Tibial artery (tissue), 4 donors: ENCODE measurements around the gene MAEA.

Source experiments
- DNase-seq, 2 donors: peaks; one replicate each; pipeline ENCODE4 v3.0.0-alpha.2; 2019
- H3K27ac ChIP-seq, 2 donors: fragments of 200-600 bp; sonication (generic) in 1 of 2; 1 replicate in 1 of 2; 2 replicates in 1 of 2; pipeline ENCODE4 v1.5.1; 2018 to 2019; ENCODE audit warnings: mild to moderate bottlenecking in 1 of 2
- H3K27me3 ChIP-seq, 2 donors: fragments of 200-600 bp; sonication (generic) in 1 of 2; one replicate each; pipeline versions ENCODE4 v1.5.1 to v1.6.0; 2016 to 2019
- H3K36me3 ChIP-seq, 3 donors: fragments of 200-600 bp; sonication (generic) in 2 of 3; one replicate each; pipeline ENCODE4 v1.5.1; 2016 to 2019; ENCODE audit warnings: mild to moderate bottlenecking in 2 of 3
- H3K4me1 ChIP-seq, 4 donors: fragments of 200-600 bp; sonication (generic) in 2 of 4; 1 replicate in 3 of 4; 2 replicates in 1 of 4; pipeline ENCODE4 v1.5.1; 2016 to 2019
- H3K4me3 ChIP-seq, 2 donors: fragments of 200-600 bp; sonication (generic) in 1 of 2; 1 replicate in 1 of 2; 2 replicates in 1 of 2; pipeline ENCODE4 v1.5.1; 2018 to 2019; ENCODE audit warnings: mild to moderate bottlenecking in 2 of 2
- H3K9me3 ChIP-seq, 3 donors: fragments of 200-600 bp; sonication (generic) in 1 of 3; one replicate each; pipeline ENCODE4 v1.5.1; 2016 to 2019
- intact Hi-C: fragments of 100-400 bp; cut with DNase I; formaldehyde crosslinking; loops from one replicate; pipeline ENCODE4 v1.15.0; 2023; ENCODE audit warnings: low total_unique reads
- TF ChIP-seq, protein P1 (sequence below), 2 experiments: fragments of 200-600 bp in 1 of 2; fragments of 450-650 bp in 1 of 2; IDR thresholded peaks; one replicate each; pipeline ENCODE4 v1.5.1; 2017 to 2019; ENCODE audit warnings: antibody characterized with exemption in 2 of 2, mild to moderate bottlenecking in 1 of 2, moderate library complexity in 1 of 2

MAEA gene

DNA sequence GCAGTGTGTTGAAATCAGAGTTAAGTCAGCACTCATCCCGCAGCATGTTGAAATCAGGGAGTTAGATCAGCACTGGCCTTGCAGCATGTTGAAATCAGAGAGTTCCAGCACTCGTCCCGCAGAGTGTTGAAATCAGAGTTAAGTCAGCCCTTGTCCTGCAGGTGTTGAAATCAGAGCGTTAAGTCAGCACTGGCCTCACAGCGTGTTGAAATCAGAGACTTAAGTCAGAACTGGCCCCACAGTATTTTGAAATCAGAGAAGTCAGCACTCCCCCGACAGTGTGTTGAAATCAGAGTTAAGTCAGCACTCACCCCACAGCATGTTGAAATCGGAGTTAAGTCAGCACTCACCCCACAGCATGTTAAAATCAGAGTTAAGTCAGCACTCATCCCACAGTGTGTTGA, 46.4 kb downstream of the MAEA start:
- Histone ChIP-seq H3K9me3 (no peaks in the 10 kb centered on the region), H3K27ac (no peak overlapping the region), H3K4me3 (no peak overlapping the region), H3K4me1 (peaks cover 0 to under 1% (median 0%) of the 10 kb centered on the region in 4 donors), H3K36me3 (peaks cover 61 to 91% (median 83%) of the 10 kb centered on the region in 3 donors), H3K27me3 (no peaks in the 10 kb centered on the region)
- TF ChIP-seq, protein P1, sequence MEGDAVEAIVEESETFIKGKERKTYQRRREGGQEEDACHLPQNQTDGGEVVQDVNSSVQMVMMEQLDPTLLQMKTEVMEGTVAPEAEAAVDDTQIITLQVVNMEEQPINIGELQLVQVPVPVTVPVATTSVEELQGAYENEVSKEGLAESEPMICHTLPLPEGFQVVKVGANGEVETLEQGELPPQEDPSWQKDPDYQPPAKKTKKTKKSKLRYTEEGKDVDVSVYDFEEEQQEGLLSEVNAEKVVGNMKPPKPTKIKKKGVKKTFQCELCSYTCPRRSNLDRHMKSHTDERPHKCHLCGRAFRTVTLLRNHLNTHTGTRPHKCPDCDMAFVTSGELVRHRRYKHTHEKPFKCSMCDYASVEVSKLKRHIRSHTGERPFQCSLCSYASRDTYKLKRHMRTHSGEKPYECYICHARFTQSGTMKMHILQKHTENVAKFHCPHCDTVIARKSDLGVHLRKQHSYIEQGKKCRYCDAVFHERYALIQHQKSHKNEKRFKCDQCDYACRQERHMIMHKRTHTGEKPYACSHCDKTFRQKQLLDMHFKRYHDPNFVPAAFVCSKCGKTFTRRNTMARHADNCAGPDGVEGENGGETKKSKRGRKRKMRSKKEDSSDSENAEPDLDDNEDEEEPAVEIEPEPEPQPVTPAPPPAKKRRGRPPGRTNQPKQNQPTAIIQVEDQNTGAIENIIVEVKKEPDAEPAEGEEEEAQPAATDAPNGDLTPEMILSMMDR (IDR thresholded peaks at IDR 0.05), result no peak
- DNase-seq, result no peak
- intact Hi-C loops, result no loop called here

DNA sequence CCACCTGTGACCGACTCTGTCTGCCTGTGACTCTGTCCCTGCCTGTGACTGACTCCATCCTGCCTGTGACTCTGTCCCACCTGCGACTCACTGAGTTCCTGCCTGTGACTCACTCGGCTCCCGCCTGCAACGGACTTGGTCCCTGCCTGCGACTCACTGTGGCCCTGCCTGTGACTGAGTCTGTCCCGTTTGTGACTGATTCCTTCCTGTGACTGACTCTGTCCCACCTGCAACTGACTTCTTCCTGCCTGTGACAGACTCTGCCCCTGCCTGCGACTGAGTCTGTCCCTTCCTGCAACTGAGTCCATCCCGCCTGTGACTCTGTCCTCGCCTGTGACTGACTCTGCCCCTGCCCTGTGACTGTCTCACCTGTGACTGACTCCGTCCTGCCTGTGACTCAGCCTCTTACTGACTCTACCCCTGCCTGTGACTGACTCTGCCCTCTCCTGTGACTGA, 47.7 kb downstream of the MAEA start:
- no peaks in the 10 kb centered on the region for H3K27me3 ChIP-seq
- no peak overlapping the region for H3K4me3 ChIP-seq
- TF ChIP-seq, protein P1 (IDR thresholded peaks at IDR 0.05), result no peak
- peaks cover 61 to 85% (median 84%) of the 10 kb centered on the region in 3 donors for H3K36me3 ChIP-seq
- no peak overlapping the region for H3K27ac ChIP-seq
- DNase-seq, result no peak
- intact Hi-C loops, result no loop called here
- no peaks in the 10 kb centered on the region for H3K4me1 ChIP-seq
- no peaks in the 10 kb centered on the region for H3K9me3 ChIP-seq

DNA sequence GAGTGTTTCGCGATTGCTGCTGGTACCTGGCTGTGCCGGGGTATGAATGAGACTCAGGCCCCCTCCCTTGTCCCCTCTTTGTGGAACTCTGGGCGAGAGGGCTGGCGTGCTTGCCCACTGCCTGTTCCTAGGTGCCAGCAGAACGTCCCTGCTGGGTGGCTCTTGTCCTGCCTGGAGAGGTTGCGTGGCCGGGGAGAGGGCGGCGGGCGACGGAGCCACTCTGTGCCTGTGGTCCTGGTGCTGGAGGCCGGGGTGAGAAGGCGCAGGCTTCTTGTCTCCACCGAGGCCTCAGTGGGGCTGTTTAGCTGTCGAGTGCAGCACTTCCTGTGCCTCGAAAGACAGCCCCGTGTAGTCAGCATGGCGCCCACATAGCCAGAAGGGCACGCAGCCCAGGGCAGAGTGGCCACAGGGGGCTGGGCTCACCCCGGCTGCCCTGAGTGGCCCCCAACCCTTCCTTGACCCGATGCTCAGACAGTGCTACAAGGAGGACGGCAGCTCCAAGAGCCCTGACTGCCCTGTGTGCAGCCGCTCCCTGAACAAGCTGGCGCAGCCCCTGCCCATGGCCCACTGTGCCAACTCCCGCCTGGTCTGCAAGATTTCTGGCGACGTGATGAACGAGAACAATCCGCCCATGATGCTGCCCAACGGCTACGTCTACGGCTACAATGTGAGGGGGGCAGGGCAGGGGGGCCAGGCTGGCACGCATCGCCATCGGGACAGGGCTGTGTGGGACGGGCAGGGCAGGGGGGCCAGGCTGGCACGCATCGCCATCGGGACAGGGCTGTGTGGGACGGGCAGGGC, 48.5 kb downstream of the MAEA start:
- intact Hi-C loops, result no loop called here
- Histone ChIP-seq H3K4me3 (no peak overlapping the region), H3K27ac (no peak overlapping the region), H3K36me3 (peaks cover 54 to 78% (median 77%) of the 10 kb centered on the region in 3 donors), H3K4me1 (no peaks in the 10 kb centered on the region), H3K27me3 (no peaks in the 10 kb centered on the region), H3K9me3 (no peaks in the 10 kb centered on the region)
- TF ChIP-seq, protein P1 (IDR thresholded peaks at IDR 0.05), result no peak
- DNase-seq, result no peak

DNA sequence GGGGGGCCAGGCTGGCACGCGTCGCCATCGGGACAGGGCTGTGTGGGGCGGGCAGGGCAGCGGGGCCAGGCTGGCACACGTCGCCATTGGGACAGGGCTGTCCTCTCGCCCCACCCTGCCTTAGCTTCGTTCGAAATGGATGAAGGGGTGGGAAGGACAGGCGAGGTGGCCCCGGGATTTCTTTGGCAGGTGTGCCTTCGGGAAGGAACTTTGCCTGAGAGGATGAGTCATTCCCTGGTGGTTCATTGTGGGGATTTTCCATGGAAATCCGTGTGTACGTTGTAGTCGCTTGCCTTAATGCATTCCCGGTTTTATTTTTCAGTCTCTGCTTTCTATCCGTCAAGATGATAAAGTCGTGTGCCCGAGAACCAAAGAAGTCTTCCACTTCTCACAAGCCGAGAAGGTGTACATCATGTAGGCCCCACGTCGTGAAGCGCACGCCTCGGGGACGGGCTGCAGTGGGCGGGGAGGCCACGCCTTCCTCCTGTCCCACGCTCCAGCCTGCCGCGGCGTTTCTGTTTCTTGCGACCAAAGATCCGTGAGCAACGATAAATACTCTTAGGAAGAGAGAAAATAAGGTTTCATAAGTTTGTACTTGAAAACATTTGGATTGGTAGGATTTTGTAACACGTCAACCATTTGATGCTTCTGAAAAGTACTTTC, 49.2 kb downstream of the MAEA start:
- TF ChIP-seq, protein P1 (IDR thresholded peaks at IDR 0.05), result no peak

DNA sequence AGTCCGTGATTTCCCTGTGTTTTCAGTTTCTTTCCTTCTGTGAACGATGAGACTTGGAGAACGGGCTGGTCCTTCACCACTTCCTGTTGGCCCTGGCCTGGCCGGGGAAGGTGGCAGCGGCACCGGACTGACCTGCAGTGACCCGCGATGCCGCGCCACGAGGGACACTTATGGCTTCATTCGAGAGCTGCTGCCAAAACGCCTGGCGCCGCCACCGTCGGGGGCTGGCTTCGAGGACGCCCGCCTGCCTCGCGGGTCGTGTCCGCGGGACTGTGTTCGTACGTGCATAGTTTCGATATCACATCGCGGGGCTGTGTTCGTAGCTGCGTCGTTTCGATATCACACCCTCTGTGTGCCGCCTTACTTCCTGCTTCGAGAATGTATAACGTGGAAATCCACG, 49.8 kb downstream of the MAEA start:
- DNase-seq, result no peak
- no peak overlapping the region for H3K27ac ChIP-seq
- no peaks in the 10 kb centered on the region for H3K27me3 ChIP-seq
- H3K36me3 ChIP-seq, result peaks cover 51 to 68% (median 68%) of the 10 kb centered on the region in 3 donors
- H3K4me3 ChIP-seq, result no peak overlapping the region
- TF ChIP-seq, protein P1 (IDR thresholded peaks at IDR 0.05), result no peak
- H3K9me3 ChIP-seq, result no peaks in the 10 kb centered on the region
- H3K4me1 ChIP-seq, result no peaks in the 10 kb centered on the region
- intact Hi-C loops, result no loop called here

More for the DNA sequence above, 49.2 kb downstream of the MAEA start:
- intact Hi-C loops, result no loop called here
- Histone ChIP-seq H3K27me3 (no peaks in the 10 kb centered on the region), H3K9me3 (no peaks in the 10 kb centered on the region), H3K36me3 (peaks cover 51 to 74% (median 73%) of the 10 kb centered on the region in 3 donors), H3K4me1 (no peaks in the 10 kb centered on the region), H3K4me3 (no peak overlapping the region), H3K27ac (no peak overlapping the region)
- DNase-seq, result no peak
